Embryonic facial prominence (tissue), 1 donor: ENCODE results near the gene RABL2B.
"Not testable (repeated sequence)": the region's sequence is repeated elsewhere in the genome, so short reads cannot be mapped to it uniquely, and the experiment has no call there.

Source experiments
- DNase-seq: peaks from one replicate; pipeline ENCODE4 v3.0.0-alpha.2; 2016; ENCODE audit errors: extremely low spot score

RABL2B gene

GRCh38 chr22:50783033-50783879, at the start of gene RABL2B:
RABL2B (minus strand) TSS chr22:50783636; CDS start chr22:50782294, 1,342 bp downstream.
- peak; percentile 79 for DNase-seq

- not testable (repeated sequence) for DNase-seq
Observed at GRCh38 chr22:50786936-50787335, 3.5 kb upstream of the RABL2B start.

DNA sequence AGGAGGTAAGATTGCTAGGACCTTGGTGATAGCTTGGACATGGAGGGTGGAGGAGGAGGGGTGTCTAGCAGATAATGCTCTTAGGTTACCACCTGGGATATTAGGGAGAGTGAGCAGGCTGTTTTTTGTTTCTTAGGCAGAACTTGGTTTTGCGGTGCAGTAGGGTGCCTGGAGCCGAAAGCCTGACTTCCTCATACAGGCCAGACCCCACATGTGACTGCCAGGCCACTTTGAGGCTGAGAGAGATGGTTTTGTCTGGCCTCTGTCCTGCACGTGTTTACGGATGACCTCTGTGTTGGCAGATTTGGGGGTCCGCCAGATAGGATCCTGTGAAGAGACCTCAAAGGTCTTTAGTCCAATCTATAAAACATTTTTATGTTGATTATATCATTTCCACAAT, 1.9 kb upstream of the RABL2B start:
- DNase-seq: not testable (repeated sequence)

GRCh38 chr22:50783880-50784276, 442 bp upstream of the RABL2B start:
- not testable (repeated sequence) for DNase-seq

DNA sequence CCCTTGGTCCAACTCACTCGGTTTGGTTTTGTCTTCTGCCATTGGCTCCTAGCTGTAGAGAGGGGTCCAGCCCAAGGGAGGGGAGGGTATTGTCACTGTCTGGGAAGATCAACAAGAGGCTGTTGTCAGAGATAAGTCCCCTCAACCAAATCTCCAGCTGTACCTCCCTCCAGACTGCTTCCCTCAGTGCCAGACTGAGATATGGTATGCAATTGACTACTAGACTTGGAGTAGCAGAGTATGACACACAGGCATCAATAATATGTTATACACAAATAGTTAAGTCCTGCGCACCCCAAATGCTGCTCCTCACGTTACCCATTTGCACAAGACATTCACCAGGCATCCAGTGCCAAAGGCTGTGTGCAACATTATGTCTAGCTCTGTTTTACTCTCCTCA, 1.2 kb downstream of the RABL2B start:
- DNase-seq: not testable (repeated sequence)

DNA sequence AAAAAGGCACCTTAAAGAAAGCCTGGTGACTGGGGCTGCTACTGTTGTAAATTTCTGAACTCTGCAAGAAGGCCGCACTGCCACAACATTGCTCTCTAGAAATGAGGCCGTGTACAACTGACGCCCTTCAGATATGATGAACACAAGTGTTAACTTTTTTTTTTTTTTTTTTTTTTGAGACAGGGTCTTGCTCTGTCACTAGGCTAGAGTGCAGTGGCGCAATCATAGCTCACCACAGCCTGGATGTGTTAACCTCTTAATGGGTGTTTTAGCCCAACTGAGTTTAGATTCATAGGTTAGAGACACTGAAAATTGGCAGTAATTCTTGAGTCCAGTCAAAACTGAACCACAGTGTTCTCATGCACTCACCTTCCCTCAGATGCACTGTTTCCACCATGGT, 3.2 kb downstream of the RABL2B start:
- DNase-seq: not testable (repeated sequence)

- DNase-seq: not testable (repeated sequence)
Observed at GRCh38 chr22:50777631-50778030, 5.8 kb downstream of the RABL2B start.

DNA sequence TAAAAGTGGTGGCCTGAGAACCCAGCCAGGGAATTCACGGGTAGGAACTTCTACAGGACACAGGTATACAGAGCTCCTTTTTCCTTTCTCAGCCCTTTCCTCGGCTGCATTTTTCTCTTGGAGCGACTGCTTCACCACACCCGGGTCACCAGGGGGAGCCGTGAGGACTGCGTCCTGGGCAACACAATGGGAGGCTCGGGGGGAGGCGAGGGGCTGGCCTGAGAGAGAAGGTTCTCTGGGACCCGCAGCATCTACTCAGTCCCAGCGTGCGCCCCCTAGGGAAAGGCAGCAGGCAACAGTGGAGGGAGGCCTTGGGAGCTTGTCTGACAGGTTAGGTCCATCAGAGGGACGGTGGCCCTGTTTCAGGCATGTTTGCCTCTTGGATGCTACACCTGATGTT, 8.3 kb downstream of the RABL2B start:
- not testable (repeated sequence) for DNase-seq

DNA sequence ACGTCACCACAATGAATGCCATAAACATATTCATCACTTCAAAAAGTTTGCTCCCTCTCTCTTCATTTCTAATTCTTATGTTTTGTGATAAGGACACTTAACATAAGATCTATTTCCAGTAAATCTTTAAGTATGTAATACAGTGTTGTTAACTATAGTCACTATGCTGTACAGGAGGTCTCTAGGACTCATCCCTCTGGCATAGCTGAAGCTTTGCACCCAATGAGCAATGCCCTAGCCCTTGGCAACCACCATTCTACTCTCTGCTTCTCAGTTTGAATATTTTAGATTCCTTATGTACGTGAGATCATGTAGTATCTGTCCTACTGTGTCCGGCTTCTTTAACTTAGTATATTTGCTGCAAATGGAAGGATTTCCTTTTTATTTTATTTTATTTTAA, 19.1 kb downstream of the RABL2B start:
- not testable (repeated sequence) for DNase-seq

DNA sequence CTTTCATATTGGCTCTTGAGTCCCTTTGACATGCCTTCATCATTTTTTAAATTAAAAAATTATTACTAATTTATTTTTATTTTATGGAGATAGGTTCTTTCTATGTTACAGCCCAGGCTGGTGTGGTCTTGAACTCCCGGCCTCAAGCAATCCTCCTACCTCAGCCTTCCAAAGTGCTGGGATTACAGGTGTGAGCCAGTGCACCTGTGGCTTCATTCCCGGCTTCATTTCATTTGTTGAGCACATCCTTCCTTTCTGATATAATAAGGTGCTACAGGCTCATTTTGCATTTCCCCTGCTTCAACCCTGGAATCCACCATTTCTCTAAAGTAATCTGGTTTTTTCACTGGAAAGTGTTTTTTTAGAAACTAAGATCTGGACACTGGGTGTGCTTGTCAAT, 21.6 kb downstream of the RABL2B start:
- not testable (repeated sequence) for DNase-seq

- DNase-seq: not testable (repeated sequence)
Observed at GRCh38 chr22:50759597-50760341, 23.7 kb downstream of the RABL2B start.

DNA sequence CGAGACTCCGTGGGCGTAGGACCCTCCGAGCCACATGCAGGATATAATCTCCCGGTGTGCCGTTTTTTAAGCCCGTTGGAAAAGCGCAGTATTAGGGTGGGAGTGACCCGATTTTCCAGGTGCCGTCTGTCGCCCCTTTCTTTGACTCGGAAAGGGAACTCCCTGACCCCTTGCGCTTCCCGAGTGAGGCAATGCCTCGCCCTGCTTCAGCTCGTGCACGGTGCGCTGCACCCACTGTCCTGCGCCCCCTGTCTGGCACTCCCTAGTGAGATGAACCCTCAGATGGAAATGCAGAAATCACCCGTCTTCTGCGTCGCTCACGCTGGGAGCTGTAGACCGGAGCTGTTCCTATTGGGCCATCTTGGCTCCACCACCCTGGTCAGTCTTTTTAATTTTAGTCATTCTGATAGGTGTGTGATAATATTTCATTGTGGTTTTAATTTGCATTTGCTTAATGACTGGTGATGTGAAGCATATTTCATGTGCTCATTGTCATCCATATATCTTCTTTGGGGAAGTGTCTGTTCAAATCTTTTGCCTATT, 26.4 kb downstream of the RABL2B start:
- DNase-seq: not testable (repeated sequence)

GRCh38 chr22:50756406-50756805, 27.0 kb downstream of the RABL2B start:
- DNase-seq: not testable (repeated sequence)

- DNase-seq: not testable (repeated sequence)
Observed at GRCh38 chr22:50755251-50755650, 28.2 kb downstream of the RABL2B start.

DNA sequence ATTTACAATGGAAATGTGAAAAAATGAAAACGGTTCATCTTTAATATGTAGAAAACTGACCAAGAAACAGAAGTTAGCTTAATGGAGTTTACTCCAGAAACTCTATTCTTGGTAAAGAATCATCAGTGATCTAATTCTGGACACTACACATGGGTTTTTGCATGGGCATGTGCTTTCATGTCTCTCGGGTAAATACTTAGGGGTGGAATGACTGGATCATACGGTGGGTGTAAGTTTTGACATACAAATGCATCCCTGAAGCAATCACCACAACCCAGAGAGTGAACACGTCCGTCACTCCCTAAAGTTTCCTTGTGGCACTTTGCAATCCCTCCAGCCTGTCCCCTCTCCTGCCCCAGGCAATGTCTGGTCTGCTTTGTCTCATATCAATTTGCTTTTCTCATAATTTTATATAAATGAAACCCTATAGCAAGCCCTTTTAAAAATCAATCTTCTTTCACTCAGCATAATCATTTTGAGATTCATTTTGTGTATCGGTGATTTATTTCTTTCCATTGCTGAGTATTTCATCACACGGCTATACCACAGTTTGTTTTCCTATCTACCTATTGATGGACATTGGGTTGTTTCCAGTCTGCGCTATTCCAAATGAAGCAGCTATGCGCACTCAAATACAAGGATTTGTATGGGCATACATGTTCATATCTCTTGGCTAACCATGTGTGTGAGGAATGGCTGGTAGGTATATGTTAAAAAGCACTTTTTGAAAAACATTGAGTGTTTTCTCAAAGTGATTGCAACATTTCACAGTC, 33.9 kb downstream of the RABL2B start:
- not testable (repeated sequence) for DNase-seq

DNA sequence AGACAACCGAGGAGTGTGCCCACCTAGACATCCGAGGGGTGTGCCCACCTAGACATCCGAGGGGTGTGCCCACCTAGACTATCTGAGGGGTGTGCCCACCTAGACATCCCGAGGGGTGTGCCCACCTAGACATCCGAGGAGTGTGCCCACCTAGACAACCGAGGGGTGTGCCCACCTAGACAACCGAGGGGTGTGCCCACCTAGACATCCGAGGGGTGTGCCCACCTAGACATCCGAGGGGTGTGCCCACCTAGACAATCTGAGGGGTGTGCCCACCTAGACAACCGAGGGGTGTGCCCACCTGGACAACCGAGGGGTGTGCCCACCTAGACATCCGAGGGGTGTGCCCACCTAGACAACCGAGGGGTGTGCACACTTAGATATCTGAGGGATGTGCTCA, 34.8 kb downstream of the RABL2B start:
- DNase-seq: not testable (repeated sequence)

DNA sequence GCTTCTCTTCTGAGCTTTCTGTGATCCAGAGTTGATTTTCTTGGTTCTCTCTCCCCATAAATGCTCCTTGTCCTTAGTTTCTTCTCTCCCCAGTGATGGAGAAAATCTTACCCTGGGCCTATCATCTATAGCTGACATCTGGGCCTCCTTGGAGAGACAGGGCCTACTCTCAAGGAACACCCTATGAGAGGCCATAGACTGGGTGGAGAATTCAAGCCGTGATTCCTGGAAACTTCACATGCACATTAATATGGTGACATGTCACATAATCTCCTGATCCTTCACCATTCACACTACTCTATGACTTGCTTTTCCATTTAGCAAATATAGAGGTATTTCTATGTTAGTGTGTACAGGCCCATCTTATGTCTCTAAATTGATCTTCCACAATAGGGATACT, 35.9 kb downstream of the RABL2B start:
- not testable (repeated sequence) for DNase-seq

- not testable (repeated sequence) for DNase-seq
Observed at GRCh38 chr22:50744424-50744823, 39.0 kb downstream of the RABL2B start.

- not testable (repeated sequence) for DNase-seq
Observed at GRCh38 chr22:50740714-50741113, 42.7 kb downstream of the RABL2B start.

DNA sequence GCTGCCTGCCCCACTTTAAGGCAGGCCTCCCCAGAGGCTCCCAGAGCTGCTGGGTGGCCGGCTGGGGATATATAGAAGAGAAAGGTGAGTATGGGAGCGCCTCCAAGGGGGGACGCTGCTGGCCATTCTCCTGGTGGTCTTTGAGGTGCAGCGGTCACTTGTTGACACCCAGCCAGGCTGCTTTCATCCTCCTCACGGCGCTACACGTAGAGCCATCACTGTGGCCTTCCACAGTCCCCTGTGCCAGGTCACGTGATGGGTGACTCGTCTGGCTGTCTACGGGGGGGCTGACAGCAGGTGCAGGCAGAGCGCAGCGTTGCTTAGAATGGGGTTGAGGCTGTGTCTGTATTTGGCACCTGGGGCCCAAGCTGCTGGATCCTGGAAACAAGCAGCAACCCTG, 43.5 kb downstream of the RABL2B start:
- DNase-seq: no peak

DNA sequence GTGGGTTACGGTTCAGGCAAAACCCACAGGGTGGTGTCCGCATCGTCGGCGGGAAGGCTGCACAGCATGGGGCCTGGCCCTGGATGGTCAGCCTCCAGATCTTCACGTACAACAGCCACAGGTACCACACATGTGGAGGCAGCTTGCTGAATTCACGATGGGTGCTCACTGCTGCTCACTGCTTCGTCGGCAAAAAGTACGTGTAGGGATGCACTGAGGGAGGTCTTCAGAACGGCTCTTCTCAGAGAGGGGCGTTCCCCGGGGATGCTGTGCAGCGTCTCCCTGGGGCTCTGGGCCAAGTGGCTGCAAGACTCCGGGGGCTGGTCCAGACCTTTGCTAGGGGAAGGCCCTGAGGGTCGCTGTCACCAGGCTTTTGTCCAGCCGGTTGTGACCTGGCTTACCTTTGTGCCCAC, 44.2 kb downstream of the RABL2B start:
- peak; percentile 3 for DNase-seq
